Esophagus muscularis mucosa (tissue), 4 donors: ENCODE data around the gene SOBP. TPM values are rescaled to one million over a fixed set of nuclear protein-coding genes. Genes with fewer than 3 reads are reported as not detected.

Source experiments
- DNase-seq: peaks from one replicate; pipeline ENCODE4 v3.0.0-alpha.2; 2017; ENCODE audit errors: extremely low spot score
- H3K27ac ChIP-seq, 4 donors: fragments of 200-600 bp; sonication (generic); replicated peaks in 1 of 4; 1 replicate in 3 of 4; 2 replicates in 1 of 4; pipeline ENCODE4 v1.5.1; 2016 to 2019; ENCODE audit warnings: mild to moderate bottlenecking in 1 of 4
- H3K27me3 ChIP-seq, 4 donors: fragments of 200-600 bp; sonication (generic); one replicate each; pipeline versions ENCODE4 v1.5.1 to v1.6.0; 2016 to 2019
- H3K36me3 ChIP-seq, 4 donors: fragments of 200-600 bp; sonication (generic); one replicate each; pipeline ENCODE4 v1.5.1; 2016 to 2019
- H3K4me1 ChIP-seq, 4 donors: fragments of 200-600 bp; sonication (generic); one replicate each; pipeline ENCODE4 v1.5.1; 2016 to 2019
- H3K4me3 ChIP-seq, 4 donors: fragments of 200-600 bp; sonication (generic); 1 replicate in 2 of 4; 2 replicates in 2 of 4; pipeline ENCODE4 v1.5.1; 2016 to 2019; ENCODE audit warnings: mild to moderate bottlenecking in 4 of 4, moderate library complexity in 1 of 4
- H3K9me3 ChIP-seq, 4 donors: fragments of 200-600 bp; sonication (generic); 1 replicate in 3 of 4; 2 replicates in 1 of 4; pipeline ENCODE4 v1.5.1; 2016 to 2019
- CTCF ChIP-seq, 3 experiments: fragments of 200-600 bp in 2 of 3; fragments of 450-650 bp in 1 of 3; sonication (generic) in 2 of 3; IDR thresholded peaks; one replicate each; pipeline ENCODE4 v1.5.1; 2017 to 2019; ENCODE audit warnings: antibody characterized with exemption in 3 of 3, mild to moderate bottlenecking in 2 of 3, moderate library complexity in 1 of 3
- EP300 ChIP-seq: sonication (generic); formaldehyde crosslinking; IDR thresholded peaks from one replicate; pipeline ENCODE4 v1.6.1; 2017; ENCODE audit warnings: antibody characterized with exemption
- POLR2A ChIP-seq: fragments of 450-650 bp; IDR thresholded peaks from one replicate; pipeline ENCODE4 v1.6.1; 2017; ENCODE audit warnings: antibody characterized with exemption, moderate library complexity, mild to moderate bottlenecking, low read depth
- POLR2AphosphoS5 ChIP-seq, 2 donors: sonication (generic); formaldehyde crosslinking; IDR thresholded peaks; one replicate each; pipeline ENCODE4 v1.6.1; 2017; ENCODE audit warnings: antibody characterized with exemption in 2 of 2
- WGBS: methylation state at CpG from one replicate; pipeline ENCODE4 v1.1.5; 2018; 5-methylcytosine and 5-hydroxymethylcytosine counted together
- intact Hi-C: fragments of 100-400 bp; cut with DNase I; formaldehyde crosslinking; loops from one replicate; pipeline ENCODE4 v1.15.1; 2023
- total RNA-seq, 4 donors: library from RNA; depleted of rRNA; stranded (reverse); fragments of >200 nt; gene quantifications; one replicate each; pipeline versions ENCODE4 v1.1.0 to v1.2.1, GENCODE V29; 2016

The SOBP gene
- total RNA-seq, 4 donors from 2014 or later = 18.6 to 44.1 (median 27.6) TPM

GRCh38 chr6:107708435-107708834, 218.5 kb downstream of the SOBP start:
- WGBS = 93% methylated on average over 6 of the region's 6 CpGs
- intact Hi-C loops = no loop called here

GRCh38 chr6:107709341-107709740, 219.4 kb downstream of the SOBP start:
- no peaks in the 10 kb centered on the region for H3K9me3 ChIP-seq
- peaks cover 8 to 30% (median 25%) of the 10 kb centered on the region in 4 donors for H3K4me1 ChIP-seq
- no peak for TF ChIP-seq POLR2AphosphoS5 (IDR thresholded peaks at IDR 0.05)
- no peak for TF ChIP-seq CTCF (IDR thresholded peaks at IDR 0.05)
- no peak for TF ChIP-seq EP300
- TF ChIP-seq POLR2A = no peak
- H3K4me3 ChIP-seq = no peak overlapping the region
- no peak overlapping the region for H3K27ac ChIP-seq
- H3K36me3 ChIP-seq = no peaks in the 10 kb centered on the region
- no peak for DNase-seq
- no peaks in the 10 kb centered on the region for H3K27me3 ChIP-seq
- intact Hi-C loops = no loop called here
- 95% methylated on average over 7 of the region's 7 CpGs for WGBS

More at GRCh38 chr6:107708435-107708834, 218.5 kb downstream of the SOBP start:
- no peak for DNase-seq
- Histone ChIP-seq H3K27ac (no peak overlapping the region), H3K36me3 (no peaks in the 10 kb centered on the region), H3K9me3 (no peaks in the 10 kb centered on the region), H3K27me3 (no peaks in the 10 kb centered on the region), H3K4me1 (peaks cover 8 to 27% (median 21%) of the 10 kb centered on the region in 4 donors), H3K4me3 (no peak overlapping the region)
- TF ChIP-seq POLR2AphosphoS5 (IDR thresholded peaks at IDR 0.05) = no peak
- no peak for TF ChIP-seq CTCF (IDR thresholded peaks at IDR 0.05)
- no peak for TF ChIP-seq EP300
- no peak for TF ChIP-seq POLR2A

Other genes starting within 250 kb of the SOBP start
- gene PDSS2, start 30.6 kb upstream of the SOBP start, total RNA-seq = 10 to 100 TPM in 1 of 4 donors, 1 to 10 TPM in 3; 6.6 to 10.8 (median 8.7) TPM